Neural crest cell (in vitro differentiated cells): ENCODE measurements around the gene KIFAP3. TPM values are rescaled to one million over a fixed set of nuclear protein-coding genes. Genes with fewer than 3 reads are reported as not detected.
"Not testable (repeated sequence)": the region's sequence is repeated elsewhere in the genome, so short reads cannot be mapped to it uniquely, and the experiment has no call there.

Experiments
- DNase-seq: peaks from one replicate; pipeline ENCODE4 v3.0.0; 2021; ENCODE audit warnings: low read depth, mixed read lengths, low spot score
- H3K27ac Mint-ChIP-seq: one replicate; pipeline ENCODE4 v1.8.0; 2021; ENCODE audit warnings: mild to moderate bottlenecking, mixed read lengths; ENCODE audit not compliant: unreplicated experiment
- H3K27me3 Mint-ChIP-seq: 2 replicates; pipeline ENCODE4 v1.8.0; 2021; ENCODE audit warnings: low read depth, mild to moderate bottlenecking, mixed read lengths
- H3K36me3 Mint-ChIP-seq: 2 replicates; pipeline ENCODE4 v1.8.0; 2021; ENCODE audit warnings: low read depth, mild to moderate bottlenecking, mixed read lengths
- H3K4me1 Mint-ChIP-seq: 2 replicates; pipeline ENCODE4 v1.8.0; 2021; ENCODE audit warnings: mixed read lengths
- H3K4me3 Mint-ChIP-seq: one replicate; pipeline ENCODE4 v1.8.0; 2021; ENCODE audit warnings: mild to moderate bottlenecking, mixed read lengths
- H3K9me3 Mint-ChIP-seq: 2 replicates; pipeline ENCODE4 v1.8.0; 2021; ENCODE audit warnings: mixed read lengths
- total RNA-seq: library from RNA; stranded (reverse); gene quantifications from 2 replicates; pipeline ENCODE4 v1.2.1, GENCODE V29; 2021
- TF ChIP-seq, protein P1 (sequence below): fragments of 200-600 bp; sonication (generic); conservative IDR thresholded peaks from 2 replicates; pipeline ENCODE4 v1.5.0; 2021; ENCODE audit warnings: antibody characterized with exemption, mild to moderate bottlenecking

The KIFAP3 gene
- total RNA-seq, 1 donor from 2014 or later, result 19.6 TPM

DNA sequence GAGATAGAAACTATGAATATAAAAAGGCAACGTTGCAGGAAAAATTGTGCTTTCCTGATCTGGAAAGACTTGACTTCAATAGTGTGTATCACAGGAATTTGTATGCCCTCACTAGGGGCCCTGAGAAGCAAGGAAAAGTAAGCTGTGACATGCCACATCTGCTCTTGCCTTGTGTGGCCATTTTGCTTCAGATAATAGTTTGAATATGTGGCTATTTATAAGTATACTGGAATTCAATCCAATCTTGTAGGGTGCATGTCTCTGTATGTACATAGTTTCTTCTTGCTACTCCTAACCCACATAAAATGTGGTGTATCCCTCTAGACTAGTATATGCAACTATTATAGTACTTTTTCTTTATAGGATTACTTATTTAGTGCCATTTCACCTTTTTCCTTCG is 149.7 kb downstream of the KIFAP3 start:
- Mint-ChIP-seq H3K9me3 (no peaks in the 10 kb centered on the region), H3K4me3 (no peak overlapping the region), H3K36me3 (no peaks in the 10 kb centered on the region), H3K27me3 (no peaks in the 10 kb centered on the region), H3K27ac (no peak overlapping the region), H3K4me1 (peaks cover 3% of the 10 kb centered on the region)
- TF ChIP-seq, protein P1, sequence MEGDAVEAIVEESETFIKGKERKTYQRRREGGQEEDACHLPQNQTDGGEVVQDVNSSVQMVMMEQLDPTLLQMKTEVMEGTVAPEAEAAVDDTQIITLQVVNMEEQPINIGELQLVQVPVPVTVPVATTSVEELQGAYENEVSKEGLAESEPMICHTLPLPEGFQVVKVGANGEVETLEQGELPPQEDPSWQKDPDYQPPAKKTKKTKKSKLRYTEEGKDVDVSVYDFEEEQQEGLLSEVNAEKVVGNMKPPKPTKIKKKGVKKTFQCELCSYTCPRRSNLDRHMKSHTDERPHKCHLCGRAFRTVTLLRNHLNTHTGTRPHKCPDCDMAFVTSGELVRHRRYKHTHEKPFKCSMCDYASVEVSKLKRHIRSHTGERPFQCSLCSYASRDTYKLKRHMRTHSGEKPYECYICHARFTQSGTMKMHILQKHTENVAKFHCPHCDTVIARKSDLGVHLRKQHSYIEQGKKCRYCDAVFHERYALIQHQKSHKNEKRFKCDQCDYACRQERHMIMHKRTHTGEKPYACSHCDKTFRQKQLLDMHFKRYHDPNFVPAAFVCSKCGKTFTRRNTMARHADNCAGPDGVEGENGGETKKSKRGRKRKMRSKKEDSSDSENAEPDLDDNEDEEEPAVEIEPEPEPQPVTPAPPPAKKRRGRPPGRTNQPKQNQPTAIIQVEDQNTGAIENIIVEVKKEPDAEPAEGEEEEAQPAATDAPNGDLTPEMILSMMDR, result no peak
- no peak for DNase-seq

DNA sequence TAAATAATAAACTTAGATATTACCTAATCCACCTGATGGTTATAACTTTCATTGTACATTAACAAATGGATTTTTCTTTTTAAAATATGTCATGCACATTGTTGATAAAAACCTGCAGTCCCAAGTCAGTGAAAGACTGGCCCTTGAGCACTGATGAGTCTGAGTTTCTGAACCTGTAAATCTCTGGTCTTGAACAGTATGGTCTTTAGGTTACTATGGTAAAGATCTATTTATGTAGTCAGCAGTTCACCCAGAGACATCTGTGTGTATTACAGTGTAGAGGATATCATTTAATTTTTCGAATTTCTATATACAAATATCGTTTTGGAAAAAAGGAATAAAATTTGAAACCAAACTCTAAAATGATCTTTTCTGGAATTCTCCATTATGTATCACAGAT is 150.4 kb downstream of the KIFAP3 start:
- DNase-seq, result no peak
- TF ChIP-seq, protein P1, result no peak
- no peaks in the 10 kb centered on the region for H3K36me3 Mint-ChIP-seq
- no peaks in the 10 kb centered on the region for H3K27me3 Mint-ChIP-seq
- no peak overlapping the region for H3K4me3 Mint-ChIP-seq
- H3K4me1 Mint-ChIP-seq, result peaks cover 3% of the 10 kb centered on the region
- H3K27ac Mint-ChIP-seq, result no peak overlapping the region
- H3K9me3 Mint-ChIP-seq, result no peaks in the 10 kb centered on the region

DNA sequence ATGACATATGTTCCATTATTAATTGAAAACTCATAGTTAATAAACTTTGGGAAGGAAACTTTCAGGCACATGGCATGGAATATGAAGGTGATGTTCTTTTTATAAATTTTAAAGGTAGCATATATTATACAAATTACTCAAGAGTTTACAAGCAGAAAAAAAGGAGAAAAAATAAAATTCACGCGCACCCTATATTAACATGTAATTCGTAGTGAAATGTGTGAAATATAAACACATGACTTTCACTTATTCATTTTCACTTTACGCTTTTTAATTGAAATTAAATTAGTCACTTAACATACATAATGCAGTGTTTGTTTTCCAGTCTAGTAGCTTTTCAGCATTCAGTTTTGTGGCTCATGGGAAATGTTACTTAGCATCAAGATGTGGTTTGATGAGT is 153.4 kb downstream of the KIFAP3 start:
- Mint-ChIP-seq H3K4me1 (no peaks in the 10 kb centered on the region), H3K9me3 (no peaks in the 10 kb centered on the region), H3K4me3 (no peak overlapping the region), H3K27me3 (no peaks in the 10 kb centered on the region), H3K36me3 (peaks cover 2% of the 10 kb centered on the region), H3K27ac (no peak overlapping the region)
- TF ChIP-seq, protein P1, result no peak
- no peak for DNase-seq

DNA sequence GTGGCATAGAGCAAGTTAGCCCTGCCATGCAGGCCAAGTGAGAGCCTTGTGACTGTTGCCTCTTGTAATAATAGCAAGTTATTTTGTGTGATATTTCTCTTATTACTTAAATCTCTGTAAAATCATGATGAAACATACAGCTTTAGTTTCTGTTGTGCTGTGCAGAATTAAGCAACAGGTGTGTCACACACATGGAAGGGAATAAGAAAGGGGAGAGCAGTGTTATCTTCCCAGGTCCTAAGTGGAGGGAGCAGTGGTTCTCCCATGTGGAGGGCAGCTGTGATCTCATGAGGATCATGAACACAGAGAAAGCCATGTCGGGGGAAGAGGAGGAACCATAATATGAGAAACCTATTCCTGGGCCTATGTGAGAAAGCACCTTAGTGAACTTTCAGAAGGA is 155.6 kb downstream of the KIFAP3 start:
- no peaks in the 10 kb centered on the region for H3K4me1 Mint-ChIP-seq
- no peak overlapping the region for H3K27ac Mint-ChIP-seq
- no peaks in the 10 kb centered on the region for H3K9me3 Mint-ChIP-seq
- TF ChIP-seq, protein P1, result no peak
- no peaks in the 10 kb centered on the region for H3K27me3 Mint-ChIP-seq
- H3K36me3 Mint-ChIP-seq, result peaks cover 2% of the 10 kb centered on the region
- no peak overlapping the region for H3K4me3 Mint-ChIP-seq
- no peak for DNase-seq

DNA sequence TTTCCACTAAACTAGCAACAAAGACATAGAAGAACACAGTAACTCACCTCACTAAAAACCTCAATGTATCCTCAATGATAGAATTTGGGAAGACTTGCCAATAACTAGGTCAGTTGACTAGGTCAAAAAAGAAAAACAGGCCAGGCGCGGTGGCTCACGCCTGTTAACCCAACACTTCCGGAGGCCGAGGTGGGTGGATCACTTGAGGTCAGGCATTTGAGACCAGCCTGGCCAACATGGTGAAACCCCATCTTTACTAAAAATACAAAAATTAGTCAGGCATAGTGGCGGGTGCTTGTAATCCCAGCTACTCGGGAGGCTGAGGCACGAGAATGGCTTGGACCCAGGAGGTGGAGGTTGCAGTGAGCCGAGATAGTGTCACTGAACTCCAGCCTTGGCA is 156.3 kb downstream of the KIFAP3 start:
- DNase-seq, H3K4me1 Mint-ChIP-seq, H3K27ac Mint-ChIP-seq, H3K9me3 Mint-ChIP-seq, H3K36me3 Mint-ChIP-seq, H3K27me3 Mint-ChIP-seq, H3K4me3 Mint-ChIP-seq: not testable (repeated sequence)

DNA sequence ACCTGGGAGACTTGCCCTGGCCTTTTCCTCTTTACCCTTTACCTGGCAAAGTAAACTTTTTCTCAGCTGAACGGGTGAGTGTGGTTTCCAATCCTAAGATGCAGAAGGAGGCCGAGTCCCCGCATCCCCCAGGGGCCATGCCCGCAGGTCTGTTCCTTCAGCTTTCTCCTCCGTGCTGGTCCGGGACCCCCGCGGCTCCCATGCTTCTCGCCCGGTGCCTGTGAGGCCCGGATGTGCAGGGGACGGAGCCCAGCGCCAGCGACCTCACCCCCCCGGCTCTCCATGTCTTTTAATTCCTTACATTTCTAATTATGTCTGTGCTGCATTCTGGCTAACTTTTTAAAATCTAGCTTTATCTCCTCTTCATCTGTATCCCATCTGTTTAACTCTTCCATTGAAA is 159.3 kb downstream of the KIFAP3 start:
- no peaks in the 10 kb centered on the region for H3K4me1 Mint-ChIP-seq
- TF ChIP-seq, protein P1, result no peak
- peaks cover 2% of the 10 kb centered on the region for H3K36me3 Mint-ChIP-seq
- no peaks in the 10 kb centered on the region for H3K27me3 Mint-ChIP-seq
- no peak overlapping the region for H3K4me3 Mint-ChIP-seq
- no peaks in the 10 kb centered on the region for H3K9me3 Mint-ChIP-seq
- no peak for DNase-seq
- H3K27ac Mint-ChIP-seq, result no peak overlapping the region
